DND-41 (cell line): ENCODE data around the gene SLC1A6.

Source experiments
- EZH2 ChIP-seq: IDR thresholded peaks from 3 replicates; pipeline ENCODE4 v1.6.1; 2012; ENCODE audit warnings: borderline replicate concordance, low read depth, mild to moderate bottlenecking, moderate library complexity, low read length, inconsistent platforms; ENCODE audit not compliant: severe bottlenecking
- TF ChIP-seq, protein P1 (sequence below): IDR thresholded peaks from 2 replicates; pipeline ENCODE4 v1.5.1; 2012; ENCODE audit warnings: borderline replicate concordance, low read length, moderate library complexity, mild to moderate bottlenecking; ENCODE audit not compliant: poor library complexity, severe bottlenecking; ENCODE audit errors: extremely low read depth

DNA sequence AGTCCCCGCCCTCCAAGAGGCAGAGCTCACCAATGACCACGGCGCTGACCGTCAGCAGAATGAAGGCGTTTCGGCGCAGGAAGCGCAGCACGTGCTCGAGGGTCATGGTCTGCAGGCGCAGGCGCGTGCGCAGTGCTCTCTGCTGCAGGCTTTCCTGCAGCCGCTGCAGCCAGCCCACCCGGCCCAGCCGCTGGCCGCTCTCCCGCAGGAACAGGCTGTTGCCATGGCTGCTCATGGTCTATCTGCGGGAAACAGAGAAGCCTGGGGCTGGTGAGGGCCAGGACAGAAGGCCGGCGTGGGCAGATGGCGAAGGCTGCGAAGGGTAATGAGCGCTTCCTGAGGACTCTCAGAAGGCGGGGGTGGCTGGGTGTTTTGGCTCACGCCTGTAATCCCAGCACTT, 7.0 kb downstream of the SLC1A6 start:
- TF ChIP-seq, protein P1, sequence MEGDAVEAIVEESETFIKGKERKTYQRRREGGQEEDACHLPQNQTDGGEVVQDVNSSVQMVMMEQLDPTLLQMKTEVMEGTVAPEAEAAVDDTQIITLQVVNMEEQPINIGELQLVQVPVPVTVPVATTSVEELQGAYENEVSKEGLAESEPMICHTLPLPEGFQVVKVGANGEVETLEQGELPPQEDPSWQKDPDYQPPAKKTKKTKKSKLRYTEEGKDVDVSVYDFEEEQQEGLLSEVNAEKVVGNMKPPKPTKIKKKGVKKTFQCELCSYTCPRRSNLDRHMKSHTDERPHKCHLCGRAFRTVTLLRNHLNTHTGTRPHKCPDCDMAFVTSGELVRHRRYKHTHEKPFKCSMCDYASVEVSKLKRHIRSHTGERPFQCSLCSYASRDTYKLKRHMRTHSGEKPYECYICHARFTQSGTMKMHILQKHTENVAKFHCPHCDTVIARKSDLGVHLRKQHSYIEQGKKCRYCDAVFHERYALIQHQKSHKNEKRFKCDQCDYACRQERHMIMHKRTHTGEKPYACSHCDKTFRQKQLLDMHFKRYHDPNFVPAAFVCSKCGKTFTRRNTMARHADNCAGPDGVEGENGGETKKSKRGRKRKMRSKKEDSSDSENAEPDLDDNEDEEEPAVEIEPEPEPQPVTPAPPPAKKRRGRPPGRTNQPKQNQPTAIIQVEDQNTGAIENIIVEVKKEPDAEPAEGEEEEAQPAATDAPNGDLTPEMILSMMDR, result no peak
- TF ChIP-seq EZH2, result no peak
